ENCODE measurements around the gene VAC14. TPM values are rescaled to one million over a fixed set of nuclear protein-coding genes. Genes with fewer than 3 reads are reported as not detected.

Gene VAC14
- total RNA-seq, 4 donors from 2014 or later: 25.7 to 49.5 (median 40.4) TPM

GRCh38 chr16:70764632-70765031 is 36.3 kb downstream of the VAC14 start:
- Histone ChIP-seq H3K4me3 (no peak overlapping the region), H3K4me1 (peaks cover 0 to 5% (median 0%) of the 10 kb centered on the region in 4 donors), H3K27ac (no peak overlapping the region), H3K27me3 (no peaks in the 10 kb centered on the region), H3K36me3 (peaks cover 0 to 75% (median 4%) of the 10 kb centered on the region in 3 donors), H3K9me3 (no peaks in the 10 kb centered on the region)
- TF ChIP-seq EP300 (IDR thresholded peaks at IDR 0.05) (no peak), POLR2A (IDR thresholded peaks at IDR 0.05) (no peak), CTCF (IDR thresholded peaks at IDR 0.05) (no peak)
- WGBS, 2 donors: 91 to 93% methylated on average over 10 of the region's 10 CpGs
- DNase-seq (ENCODE audit: low spot score in 2 of 2): no peak

GRCh38 chr16:70760221-70760620 is 40.7 kb downstream of the VAC14 start:
- DNase-seq (ENCODE audit: low spot score in 2 of 2): no peak
- H3K27ac ChIP-seq: no peak overlapping the region
- no peak overlapping the region for H3K4me3 ChIP-seq
- peaks cover 0 to 82% (median 4%) of the 10 kb centered on the region in 3 donors for H3K36me3 ChIP-seq
- H3K9me3 ChIP-seq: no peaks in the 10 kb centered on the region
- 71 to 75% methylated on average over 3 of the region's 3 CpGs for WGBS, 2 donors
- TF ChIP-seq EP300 (IDR thresholded peaks at IDR 0.05): no peak
- no peak for TF ChIP-seq CTCF (IDR thresholded peaks at IDR 0.05)
- peaks cover 0 to 16% (median 0%) of the 10 kb centered on the region in 4 donors for H3K4me1 ChIP-seq
- H3K27me3 ChIP-seq: no peaks in the 10 kb centered on the region

- TF ChIP-seq EP300 (IDR thresholded peaks at IDR 0.05): no peak
- TF ChIP-seq POLR2A (IDR thresholded peaks at IDR 0.05): no peak
- no peak for TF ChIP-seq CTCF (IDR thresholded peaks at IDR 0.05)
- no peaks in the 10 kb centered on the region for H3K27me3 ChIP-seq
- no peaks in the 10 kb centered on the region for H3K9me3 ChIP-seq
- WGBS, 2 donors: 90 to 91% methylated on average over 9 of the region's 9 CpGs
- peaks cover 0 to 22% (median 0%) of the 10 kb centered on the region in 4 donors for H3K4me1 ChIP-seq
- H3K36me3 ChIP-seq: peaks cover 0 to 78% (median 4%) of the 10 kb centered on the region in 3 donors
- no peak overlapping the region for H3K27ac ChIP-seq
- no peak overlapping the region for H3K4me3 ChIP-seq
- DNase-seq (ENCODE audit: low spot score in 2 of 2): no peak
Observed at GRCh38 chr16:70759666-70760065, 41.3 kb downstream of the VAC14 start.

GRCh38 chr16:70758786-70759185 is 42.2 kb downstream of the VAC14 start:
- peaks cover 0 to 30% (median 0%) of the 10 kb centered on the region in 4 donors for H3K4me1 ChIP-seq
- H3K9me3 ChIP-seq: no peaks in the 10 kb centered on the region
- WGBS, 2 donors: 82 to 85% methylated on average over 10 of the region's 10 CpGs
- no peak overlapping the region for H3K4me3 ChIP-seq
- peaks cover 0 to 78% (median 4%) of the 10 kb centered on the region in 3 donors for H3K36me3 ChIP-seq
- H3K27me3 ChIP-seq: no peaks in the 10 kb centered on the region
- H3K27ac ChIP-seq: no peak overlapping the region
- TF ChIP-seq CTCF (IDR thresholded peaks at IDR 0.05) (no peak), POLR2A (IDR thresholded peaks at IDR 0.05) (no peak), EP300 (IDR thresholded peaks at IDR 0.05) (no peak)
- DNase-seq (ENCODE audit: low spot score in 2 of 2): no peak

GRCh38 chr16:70757183-70757582 is 43.8 kb downstream of the VAC14 start:
- no peak for DNase-seq (ENCODE audit: low spot score in 2 of 2)
- TF ChIP-seq CTCF (IDR thresholded peaks at IDR 0.05) (no peak), POLR2A (IDR thresholded peaks at IDR 0.05) (no peak), EP300 (IDR thresholded peaks at IDR 0.05) (no peak)
- Histone ChIP-seq H3K4me3 (no peak overlapping the region), H3K27me3 (no peaks in the 10 kb centered on the region), H3K9me3 (no peaks in the 10 kb centered on the region), H3K4me1 (peaks cover 0 to 46% (median 3%) of the 10 kb centered on the region in 4 donors), H3K27ac (no peak overlapping the region), H3K36me3 (peaks cover 0 to 64% (median 0%) of the 10 kb centered on the region in 3 donors)
- WGBS, 2 donors: 80 to 90% methylated on average over 9 of the region's 9 CpGs
